HG03520 (cell line): ENCODE measurements around the gene RPP38.

Experiments
- ATAC-seq: cut with Tn5 transposase; IDR thresholded peaks from one replicate; pipeline ENCODE4 v1.9.1; 2021; ENCODE audit warnings: mild to moderate bottlenecking, moderate library complexity; ENCODE audit not compliant: unreplicated experiment

Gene RPP38

GRCh38 chr10:15149042-15149771 is 52.1 kb downstream of the RPP38 start:
- no peak for ATAC-seq

GRCh38 chr10:15150563-15150962 is 53.4 kb downstream of the RPP38 start:
- no peak for ATAC-seq

GRCh38 chr10:15152556-15152955 is 55.4 kb downstream of the RPP38 start:
- ATAC-seq, result no peak
